Measurements from ENCODE around the gene MEN1. TPM values are rescaled to one million over a fixed set of nuclear protein-coding genes. Genes with fewer than 3 reads are reported as not detected.

Gene MEN1
- total RNA-seq, 1 experiment from 2014 or later: 54.5 TPM

GRCh38 chr11:64849598-64850356, 39.4 kb upstream of the MEN1 start:
- Histone ChIP-seq H3K27me3 (ENCODE audit: control insufficient read depth, insufficient read depth, low read length) (no peaks in the 10 kb centered on the region), H3K4me3 (ENCODE audit: low read depth in 2 of 2, low read length in 2 of 2) (no peak overlapping the region), H3K9me3 (ENCODE audit: control insufficient read depth, insufficient read depth, low read depth, low read length) (no peaks in the 10 kb centered on the region), H3K27ac (ENCODE audit: low read length) (peak overlapping the region; percentile 81), H3K36me3 (ENCODE audit: control insufficient read depth, insufficient read depth, low read length) (no peaks in the 10 kb centered on the region; the same call in 1 of the 2 replicates), H3K4me1 (ENCODE audit: control insufficient read depth, insufficient read depth, low read length) (peaks cover 71% of the 10 kb centered on the region)
- POLR2A ChIA-PET: interaction anchor here (0.6 kb wide), 4 partner anchors 37 to 246 kb away, joined by 3 to 4 read pairs (median 3); partner anchors contain the start of gene VPS51
- intact Hi-C loops (cut with micrococcal nuclease; ENCODE audit: unreplicated experiment): loop anchor here (5.0 to 10.0 kb wide), 3 partner anchors 148 to 265 kb away; partner anchors contain the start of genes BATF2, SNX15, TM7SF2 and ZNHIT2
- DNase-seq (ENCODE audit: low read depth, low spot score): no peak
- ATAC-seq: no peak
- TF ChIP-seq SIN3A (IDR thresholded peaks at IDR 0.05; ENCODE audit: borderline replicate concordance, insufficient read depth, low read depth, low read length): no peak
- TF ChIP-seq REST (IDR thresholded peaks at IDR 0.05; ENCODE audit: insufficient read depth in 1 of 2, low read depth in 2 of 2, low read length in 1 of 2): no peak
- TF ChIP-seq, protein P1, sequence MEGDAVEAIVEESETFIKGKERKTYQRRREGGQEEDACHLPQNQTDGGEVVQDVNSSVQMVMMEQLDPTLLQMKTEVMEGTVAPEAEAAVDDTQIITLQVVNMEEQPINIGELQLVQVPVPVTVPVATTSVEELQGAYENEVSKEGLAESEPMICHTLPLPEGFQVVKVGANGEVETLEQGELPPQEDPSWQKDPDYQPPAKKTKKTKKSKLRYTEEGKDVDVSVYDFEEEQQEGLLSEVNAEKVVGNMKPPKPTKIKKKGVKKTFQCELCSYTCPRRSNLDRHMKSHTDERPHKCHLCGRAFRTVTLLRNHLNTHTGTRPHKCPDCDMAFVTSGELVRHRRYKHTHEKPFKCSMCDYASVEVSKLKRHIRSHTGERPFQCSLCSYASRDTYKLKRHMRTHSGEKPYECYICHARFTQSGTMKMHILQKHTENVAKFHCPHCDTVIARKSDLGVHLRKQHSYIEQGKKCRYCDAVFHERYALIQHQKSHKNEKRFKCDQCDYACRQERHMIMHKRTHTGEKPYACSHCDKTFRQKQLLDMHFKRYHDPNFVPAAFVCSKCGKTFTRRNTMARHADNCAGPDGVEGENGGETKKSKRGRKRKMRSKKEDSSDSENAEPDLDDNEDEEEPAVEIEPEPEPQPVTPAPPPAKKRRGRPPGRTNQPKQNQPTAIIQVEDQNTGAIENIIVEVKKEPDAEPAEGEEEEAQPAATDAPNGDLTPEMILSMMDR (IDR thresholded peaks at IDR 0.05): no peak
- no peak; the same call in 1 of the 2 replicates for TF ChIP-seq POLR2AphosphoS5 (IDR thresholded peaks at IDR 0.05; ENCODE audit: low read depth, low read length)
- no peak for TF ChIP-seq TCF7L2 (IDR thresholded peaks at IDR 0.05; ENCODE audit: low read depth, low read length)
- in situ Hi-C loops (cut with HindIII; ENCODE audit: low pct_unique_long_range_greater_than_20kb, low sequenced_read_pairs): no loop called here
- CTCF ChIA-PET: interaction anchor here (0.6 to 3.2 kb wide), 6 partner anchors 19 to 311 kb away, joined by 3 to 16 read pairs (median 4); partner anchors contain the start of gene ZNHIT2
- BruUV-seq (replicated peaks): no TSS peak

DNA sequence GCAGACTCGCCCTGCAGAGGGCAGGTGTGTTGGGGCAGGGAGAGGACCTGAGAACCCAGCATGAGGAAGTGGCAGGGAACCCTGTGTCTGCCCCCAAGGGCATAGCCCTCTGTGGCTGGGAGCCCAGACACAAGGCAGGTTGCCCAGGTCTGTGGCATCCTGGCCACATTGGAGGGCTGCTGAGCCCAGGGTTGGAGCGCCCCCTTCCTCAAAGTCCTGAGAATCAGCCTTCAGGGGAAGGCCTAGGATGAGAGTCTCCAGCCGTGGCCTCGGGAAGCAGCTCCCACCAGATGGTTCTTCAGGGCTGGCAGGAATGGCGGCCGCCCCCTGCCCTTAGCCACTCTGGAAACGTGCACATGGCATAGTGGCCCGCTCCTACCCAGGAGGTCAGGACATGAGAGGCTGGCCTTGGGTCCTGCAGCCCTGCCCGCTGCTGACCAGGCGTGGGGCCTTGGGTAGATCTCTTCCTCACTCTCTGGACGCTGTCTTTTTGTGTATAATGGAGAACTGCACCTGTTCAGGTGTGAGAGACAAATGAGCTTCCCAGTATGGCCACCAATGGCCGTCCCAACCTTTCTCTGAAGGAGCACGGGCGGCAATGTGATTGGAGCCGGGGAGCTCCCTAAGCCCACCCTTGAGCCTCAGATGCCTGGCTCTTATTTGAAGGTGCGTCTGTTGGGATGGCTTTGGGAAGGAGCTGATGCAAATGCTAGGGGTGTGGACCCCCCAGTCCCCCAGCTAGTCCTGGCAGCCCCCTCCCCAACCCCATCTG, 38.7 kb upstream of the MEN1 start:
- no peaks in the 10 kb centered on the region for H3K9me3 ChIP-seq (ENCODE audit: control insufficient read depth, insufficient read depth, low read depth, low read length)
- BruUV-seq (replicated peaks): no TSS peak
- POLR2A ChIA-PET: interaction anchor here (0.6 to 1.3 kb wide), 3 partner anchors 28 to 247 kb away, joined by 3 to 4 read pairs (median 4); partner anchors contain the start of gene VPS51
- H3K4me1 ChIP-seq (ENCODE audit: control insufficient read depth, insufficient read depth, low read length): peaks cover 64% of the 10 kb centered on the region
- in situ Hi-C loops (cut with HindIII; ENCODE audit: low pct_unique_long_range_greater_than_20kb, low sequenced_read_pairs): no loop called here
- peak overlapping the region; percentile 81 for H3K27ac ChIP-seq (ENCODE audit: low read length)
- no peak for DNase-seq (ENCODE audit: low read depth, low spot score)
- intact Hi-C loops (cut with micrococcal nuclease; ENCODE audit: unreplicated experiment): loop anchor here (5.0 to 10.0 kb wide), 3 partner anchors 148 to 266 kb away; partner anchors contain the start of genes BATF2, SNX15, TM7SF2 and ZNHIT2
- CTCF ChIA-PET: interaction anchor here (0.5 to 3.2 kb wide), 11 partner anchors 12 to 312 kb away, joined by 3 to 16 read pairs (median 4); partner anchors contain the start of genes ARL2 and ZNHIT2
- TF ChIP-seq REST (IDR thresholded peaks at IDR 0.05; ENCODE audit: insufficient read depth in 1 of 2, low read depth in 2 of 2, low read length in 1 of 2) (no peak), POLR2AphosphoS5 (IDR thresholded peaks at IDR 0.05; ENCODE audit: low read depth, low read length) (peak; percentile 32; the same call in 1 of the 2 replicates)
- no peak overlapping the region for H3K4me3 ChIP-seq (ENCODE audit: low read depth in 2 of 2, low read length in 2 of 2)
- ATAC-seq: no peak
- no peaks in the 10 kb centered on the region for H3K27me3 ChIP-seq (ENCODE audit: control insufficient read depth, insufficient read depth, low read length)
- H3K36me3 ChIP-seq (ENCODE audit: control insufficient read depth, insufficient read depth, low read length): no peaks in the 10 kb centered on the region; the same call in 1 of the 2 replicates

Measured in Panc1 (cell line).